Measurements from ENCODE around the gene CDK9.

DNA sequence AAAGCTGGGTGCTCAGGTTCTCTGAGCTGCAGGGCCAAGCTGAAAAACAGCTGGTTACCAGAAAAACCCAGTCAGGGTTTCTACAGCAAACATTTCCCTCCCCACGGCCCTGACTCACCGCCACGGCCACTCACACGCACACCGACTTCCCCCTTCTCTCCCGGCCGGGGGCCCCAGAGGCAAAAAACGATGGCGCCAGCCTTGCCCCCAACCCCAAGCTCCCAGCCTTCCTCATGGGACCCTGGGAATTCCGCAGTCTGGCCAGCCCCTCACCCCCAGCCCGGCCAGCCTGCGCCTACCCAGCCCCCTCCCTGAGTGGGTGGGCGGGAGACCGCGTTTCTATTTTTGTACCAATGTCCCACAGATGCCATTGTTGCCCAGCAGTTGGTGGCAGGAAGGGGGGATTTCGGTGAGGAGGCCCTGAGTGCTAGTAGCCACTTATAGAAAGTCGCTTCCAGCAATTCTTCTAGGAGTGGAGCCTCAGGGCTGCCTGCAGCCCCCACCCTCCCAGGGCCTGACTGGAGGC lies 50.2 kb downstream of the CDK9 start:
- no peak for TF ChIP-seq POLR2A (IDR thresholded peaks at IDR 0.05)
- TF ChIP-seq, protein P1, sequence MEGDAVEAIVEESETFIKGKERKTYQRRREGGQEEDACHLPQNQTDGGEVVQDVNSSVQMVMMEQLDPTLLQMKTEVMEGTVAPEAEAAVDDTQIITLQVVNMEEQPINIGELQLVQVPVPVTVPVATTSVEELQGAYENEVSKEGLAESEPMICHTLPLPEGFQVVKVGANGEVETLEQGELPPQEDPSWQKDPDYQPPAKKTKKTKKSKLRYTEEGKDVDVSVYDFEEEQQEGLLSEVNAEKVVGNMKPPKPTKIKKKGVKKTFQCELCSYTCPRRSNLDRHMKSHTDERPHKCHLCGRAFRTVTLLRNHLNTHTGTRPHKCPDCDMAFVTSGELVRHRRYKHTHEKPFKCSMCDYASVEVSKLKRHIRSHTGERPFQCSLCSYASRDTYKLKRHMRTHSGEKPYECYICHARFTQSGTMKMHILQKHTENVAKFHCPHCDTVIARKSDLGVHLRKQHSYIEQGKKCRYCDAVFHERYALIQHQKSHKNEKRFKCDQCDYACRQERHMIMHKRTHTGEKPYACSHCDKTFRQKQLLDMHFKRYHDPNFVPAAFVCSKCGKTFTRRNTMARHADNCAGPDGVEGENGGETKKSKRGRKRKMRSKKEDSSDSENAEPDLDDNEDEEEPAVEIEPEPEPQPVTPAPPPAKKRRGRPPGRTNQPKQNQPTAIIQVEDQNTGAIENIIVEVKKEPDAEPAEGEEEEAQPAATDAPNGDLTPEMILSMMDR (IDR thresholded peaks at IDR 0.05), result no peak
